Measurements from ENCODE around the gene KLF16. TPM values are rescaled to one million over a fixed set of nuclear protein-coding genes. Genes with fewer than 3 reads are reported as not detected.

KLF16 gene
- total and polyA plus RNA-seq, 2 experiments from 2014 or later = 4.6 to 11.0 TPM

DNA sequence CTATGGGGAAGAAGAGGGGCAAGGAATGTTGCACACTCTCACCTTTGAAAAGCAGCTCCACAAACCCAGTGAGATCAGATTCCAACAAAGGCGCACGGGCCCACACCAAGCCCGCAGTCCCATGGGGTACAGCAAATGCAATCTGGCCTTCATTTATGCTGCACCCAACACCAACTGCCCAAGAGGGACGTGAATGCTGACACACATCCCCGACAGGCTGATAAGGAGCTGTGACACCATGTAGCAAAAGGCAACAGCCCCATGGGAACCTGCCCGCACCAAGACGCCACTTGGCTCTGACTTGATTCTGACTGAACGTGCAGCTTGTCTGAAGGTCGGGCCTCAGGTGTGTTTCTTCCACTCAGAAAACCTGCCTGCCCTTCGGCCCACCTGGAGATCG is 32.4 kb downstream of the KLF16 start:
- in situ Hi-C loops (cut with MboI) = no loop called here
- Histone ChIP-seq H3K36me3 (ENCODE audit: low read depth) (no peaks in the 10 kb centered on the region), H3K4me3 (no peak overlapping the region), H3K9me3 (ENCODE audit: low read depth) (no peaks in the 10 kb centered on the region), H3K4me1 (ENCODE audit: insufficient read depth) (no peaks in the 10 kb centered on the region), H3K9ac (no peak overlapping the region), H4K20me1 (ENCODE audit: insufficient read depth) (no peaks in the 10 kb centered on the region), H3F3A (ENCODE audit: insufficient read depth) (no peaks in the 10 kb centered on the region), H2AFZ (no peak overlapping the region), H3K4me2 (ENCODE audit: unreplicated experiment) (no peak overlapping the region), H3K9me2 (ENCODE audit: insufficient read depth) (no peaks in the 10 kb centered on the region), H3K27me3 (replicated peaks; ENCODE audit: insufficient read depth) (no peaks in the 10 kb centered on the region), H3K79me2 (ENCODE audit: insufficient read depth) (peaks cover 68% of the 10 kb centered on the region), H3K27ac (no peak overlapping the region)
- TF ChIP-seq EZH2phosphoT487 (IDR thresholded peaks at IDR 0.05; ENCODE audit: insufficient read depth, low read depth) (no peak), EZH2 (IDR thresholded peaks at IDR 0.05; ENCODE audit: insufficient read depth, poor library complexity, severe bottlenecking) (no peak)
- DNase-seq = no peak
- WGBS, 2 experiments (ENCODE audit: low coverage in 1 of 2, low lambda C conversion rate in 2 of 2, missing lambda C conversion rate in 2 of 2) = 90 to 91% methylated on average over 11 of the region's 11 CpGs

DNA sequence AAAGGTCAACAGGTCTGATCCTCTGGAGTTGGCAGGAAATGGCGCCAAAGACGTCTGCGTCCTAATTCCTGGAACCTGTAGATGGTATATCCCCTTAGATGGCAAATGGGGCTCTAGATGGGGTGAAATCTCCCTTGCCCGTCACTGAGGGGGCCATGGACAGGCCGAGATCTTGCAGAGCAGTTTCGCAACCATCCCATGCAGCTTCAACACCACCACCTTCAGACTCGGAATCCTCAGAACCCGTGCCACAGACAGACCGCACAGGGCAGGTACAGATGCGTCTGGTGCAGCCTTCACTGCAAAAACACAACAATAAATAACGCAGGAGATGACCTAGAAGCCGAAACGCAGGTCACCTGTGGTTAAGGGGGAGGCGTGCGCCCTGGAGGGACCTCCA is 32.8 kb downstream of the KLF16 start:
- Histone ChIP-seq H3K4me3 (no peak overlapping the region), H4K20me1 (ENCODE audit: insufficient read depth) (no peaks in the 10 kb centered on the region)
- 90 to 92% methylated on average over 15 of the region's 15 CpGs for WGBS, 2 experiments (ENCODE audit: low coverage in 1 of 2, low lambda C conversion rate in 2 of 2, missing lambda C conversion rate in 2 of 2)

DNA sequence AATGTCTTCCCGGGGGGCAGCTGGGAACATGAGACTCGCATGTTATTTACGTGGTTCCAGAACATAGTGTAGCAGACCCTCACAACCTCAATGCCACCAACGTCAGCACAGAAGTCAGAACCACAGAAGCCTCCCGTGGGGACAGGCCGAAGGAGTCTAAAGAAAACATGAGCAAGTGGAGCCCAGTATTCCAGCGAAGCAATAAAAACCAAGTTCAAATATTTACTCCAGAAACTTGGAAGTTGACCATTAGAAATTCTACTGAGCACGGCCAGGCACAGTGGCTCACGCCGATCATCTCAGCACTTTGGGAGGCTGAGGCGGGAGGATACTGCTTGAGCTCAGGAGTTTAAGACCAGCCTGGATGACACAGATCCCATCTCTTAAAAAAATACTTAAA is 33.4 kb downstream of the KLF16 start:
- Histone ChIP-seq H3K9me2 (ENCODE audit: insufficient read depth) (no peaks in the 10 kb centered on the region), H3K79me2 (ENCODE audit: insufficient read depth) (peaks cover 63% of the 10 kb centered on the region), H3F3A (ENCODE audit: insufficient read depth) (no peaks in the 10 kb centered on the region), H3K27me3 (replicated peaks; ENCODE audit: insufficient read depth) (no peaks in the 10 kb centered on the region), H3K9me3 (ENCODE audit: low read depth) (no peaks in the 10 kb centered on the region), H4K20me1 (ENCODE audit: insufficient read depth) (no peaks in the 10 kb centered on the region), H3K4me3 (no peak overlapping the region), H3K4me1 (ENCODE audit: insufficient read depth) (no peaks in the 10 kb centered on the region), H3K36me3 (ENCODE audit: low read depth) (no peaks in the 10 kb centered on the region), H3K9ac (no peak overlapping the region), H3K27ac (no peak overlapping the region), H2AFZ (no peak overlapping the region), H3K4me2 (ENCODE audit: unreplicated experiment) (no peak overlapping the region)
- DNase-seq = no peak
- in situ Hi-C loops (cut with MboI) = no loop called here
- TF ChIP-seq EZH2 (IDR thresholded peaks at IDR 0.05; ENCODE audit: insufficient read depth, poor library complexity, severe bottlenecking) (no peak), EZH2phosphoT487 (IDR thresholded peaks at IDR 0.05; ENCODE audit: insufficient read depth, low read depth) (no peak)
- WGBS, 2 experiments (ENCODE audit: low coverage in 1 of 2, low lambda C conversion rate in 2 of 2, missing lambda C conversion rate in 2 of 2) = 93 to 95% methylated on average over 11 of the region's 11 CpGs

More for the DNA sequence above, 32.8 kb downstream of the KLF16 start:
- Histone ChIP-seq H2AFZ (no peak overlapping the region), H3K9me3 (ENCODE audit: low read depth) (no peaks in the 10 kb centered on the region), H3K9ac (no peak overlapping the region), H3K9me2 (ENCODE audit: insufficient read depth) (no peaks in the 10 kb centered on the region), H3K4me2 (ENCODE audit: unreplicated experiment) (no peak overlapping the region), H3K36me3 (ENCODE audit: low read depth) (no peaks in the 10 kb centered on the region), H3K4me1 (ENCODE audit: insufficient read depth) (no peaks in the 10 kb centered on the region), H3K79me2 (ENCODE audit: insufficient read depth) (peaks cover 68% of the 10 kb centered on the region), H3F3A (ENCODE audit: insufficient read depth) (no peaks in the 10 kb centered on the region), H3K27me3 (replicated peaks; ENCODE audit: insufficient read depth) (no peaks in the 10 kb centered on the region), H3K27ac (no peak overlapping the region)
- no peak for DNase-seq
- TF ChIP-seq EZH2phosphoT487 (IDR thresholded peaks at IDR 0.05; ENCODE audit: insufficient read depth, low read depth) (no peak), EZH2 (IDR thresholded peaks at IDR 0.05; ENCODE audit: insufficient read depth, poor library complexity, severe bottlenecking) (no peak)
- in situ Hi-C loops (cut with MboI) = no loop called here

DNA sequence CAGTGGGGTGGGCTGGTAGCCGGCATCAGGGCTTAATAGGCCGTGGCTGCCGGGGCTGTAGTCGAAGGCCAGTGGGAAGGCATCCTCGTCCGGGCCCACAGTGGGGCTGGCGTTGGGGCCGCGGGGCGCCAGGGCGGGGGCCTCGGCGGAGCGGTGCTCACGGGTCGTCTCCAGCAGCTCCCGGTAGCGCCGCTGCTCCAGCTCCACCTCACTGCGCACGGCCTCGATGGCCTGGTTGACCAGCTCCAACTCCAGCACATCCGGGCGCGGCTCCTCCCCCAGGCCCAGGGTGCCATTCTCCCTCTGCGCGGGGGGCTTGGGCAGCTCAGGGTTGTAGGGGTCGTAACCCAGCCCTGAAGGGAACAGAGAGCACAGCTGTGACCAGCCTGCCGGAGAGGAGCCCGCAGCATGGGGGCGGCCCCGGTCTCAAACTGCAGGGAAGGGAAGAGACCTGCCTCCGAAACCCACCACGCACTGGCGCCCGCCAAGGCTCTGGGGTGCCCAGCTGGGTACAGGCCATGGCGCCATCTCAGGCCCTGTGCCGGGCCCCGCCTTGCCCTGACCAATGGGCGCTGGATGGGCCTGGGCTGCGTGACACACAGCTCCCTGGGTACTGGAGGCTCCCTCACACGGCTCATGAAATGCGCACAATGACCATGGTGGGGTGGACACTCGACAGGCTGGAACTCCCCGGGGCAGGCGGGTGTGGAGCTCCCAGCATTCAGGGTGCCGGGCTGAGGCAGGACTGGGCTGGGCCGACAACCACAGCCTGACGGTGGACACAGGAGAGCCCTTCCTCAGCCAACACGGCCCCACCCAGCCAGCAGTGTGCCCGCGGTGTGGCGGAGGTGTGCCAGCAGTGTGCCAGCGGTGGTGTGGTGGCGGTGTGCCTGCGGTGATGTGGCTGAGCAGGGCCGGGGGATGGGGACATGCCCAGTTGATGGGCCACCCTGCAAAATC is 34.8 kb downstream of the KLF16 start:
- no peak overlapping the region for H2AFZ ChIP-seq
- no peak overlapping the region for H3K27ac ChIP-seq
- H3K27me3 ChIP-seq (replicated peaks; ENCODE audit: insufficient read depth) = no peaks in the 10 kb centered on the region
- no peaks in the 10 kb centered on the region for H3K9me3 ChIP-seq (ENCODE audit: low read depth)
- no peaks in the 10 kb centered on the region for H3K36me3 ChIP-seq (ENCODE audit: low read depth)
- H3K4me3 ChIP-seq = no peak overlapping the region
- peaks cover 49% of the 10 kb centered on the region for H3K79me2 ChIP-seq (ENCODE audit: insufficient read depth)
- H4K20me1 ChIP-seq (ENCODE audit: insufficient read depth) = no peaks in the 10 kb centered on the region
- WGBS, 2 experiments (ENCODE audit: low coverage in 1 of 2, low lambda C conversion rate in 2 of 2, missing lambda C conversion rate in 2 of 2) = 96 to 97% methylated on average over 32 to 56 of the region's 57 CpGs
- TF ChIP-seq EZH2phosphoT487 (IDR thresholded peaks at IDR 0.05; ENCODE audit: insufficient read depth, low read depth) = no peak
- TF ChIP-seq EZH2 (IDR thresholded peaks at IDR 0.05; ENCODE audit: insufficient read depth, poor library complexity, severe bottlenecking) = no peak
- DNase-seq = no peak
- H3F3A ChIP-seq (ENCODE audit: insufficient read depth) = no peaks in the 10 kb centered on the region
- H3K4me2 ChIP-seq (ENCODE audit: unreplicated experiment) = no peak overlapping the region
- in situ Hi-C loops (cut with MboI) = no loop called here
- no peak overlapping the region for H3K9ac ChIP-seq
- H3K9me2 ChIP-seq (ENCODE audit: insufficient read depth) = no peaks in the 10 kb centered on the region
- no peaks in the 10 kb centered on the region for H3K4me1 ChIP-seq (ENCODE audit: insufficient read depth)

All from GM23248 (cell line).